ENCODE data around the gene ZNF777.

- TF ChIP-seq POLR2A (IDR thresholded peaks at IDR 0.05) (no peak), CTCF (IDR thresholded peaks at IDR 0.05) (no peak), POLR2AphosphoS5 (IDR thresholded peaks at IDR 0.05) (no peak)
Measured at GRCh38 chr7:149468208-149468607, 7.3 kb upstream of the ZNF777 start.
